Esophagus muscularis mucosa (tissue), 4 donors: Measurements from ENCODE around the gene ABCB1. TPM values are rescaled to one million over a fixed set of nuclear protein-coding genes. Genes with fewer than 3 reads are reported as not detected.
"Not testable (repeated sequence)": the region's sequence is repeated elsewhere in the genome, so short reads cannot be mapped to it uniquely, and the experiment has no call there.

ENCODE experiments used
- DNase-seq: peaks from one replicate; pipeline ENCODE4 v3.0.0-alpha.2; 2017; ENCODE audit errors: extremely low spot score
- H3K27ac ChIP-seq, 4 donors: fragments of 200-600 bp; sonication (generic); replicated peaks in 1 of 4; 1 replicate in 3 of 4; 2 replicates in 1 of 4; pipeline ENCODE4 v1.5.1; 2016 to 2019; ENCODE audit warnings: mild to moderate bottlenecking in 1 of 4
- H3K27me3 ChIP-seq, 4 donors: fragments of 200-600 bp; sonication (generic); one replicate each; pipeline versions ENCODE4 v1.5.1 to v1.6.0; 2016 to 2019
- H3K36me3 ChIP-seq, 4 donors: fragments of 200-600 bp; sonication (generic); one replicate each; pipeline ENCODE4 v1.5.1; 2016 to 2019
- H3K4me1 ChIP-seq, 4 donors: fragments of 200-600 bp; sonication (generic); one replicate each; pipeline ENCODE4 v1.5.1; 2016 to 2019
- H3K4me3 ChIP-seq, 4 donors: fragments of 200-600 bp; sonication (generic); 1 replicate in 2 of 4; 2 replicates in 2 of 4; pipeline ENCODE4 v1.5.1; 2016 to 2019; ENCODE audit warnings: mild to moderate bottlenecking in 4 of 4, moderate library complexity in 1 of 4
- H3K9me3 ChIP-seq, 4 donors: fragments of 200-600 bp; sonication (generic); 1 replicate in 3 of 4; 2 replicates in 1 of 4; pipeline ENCODE4 v1.5.1; 2016 to 2019
- EP300 ChIP-seq: sonication (generic); formaldehyde crosslinking; IDR thresholded peaks from one replicate; pipeline ENCODE4 v1.6.1; 2017; ENCODE audit warnings: antibody characterized with exemption
- POLR2A ChIP-seq: fragments of 450-650 bp; IDR thresholded peaks from one replicate; pipeline ENCODE4 v1.6.1; 2017; ENCODE audit warnings: antibody characterized with exemption, moderate library complexity, mild to moderate bottlenecking, low read depth
- POLR2AphosphoS5 ChIP-seq, 2 donors: sonication (generic); formaldehyde crosslinking; IDR thresholded peaks; one replicate each; pipeline ENCODE4 v1.6.1; 2017; ENCODE audit warnings: antibody characterized with exemption in 2 of 2
- whole genome bisulfite sequencing: methylation state at CpG from one replicate; pipeline ENCODE4 v1.1.5; 2018; 5-methylcytosine and 5-hydroxymethylcytosine counted together
- intact Hi-C: fragments of 100-400 bp; cut with DNase I; formaldehyde crosslinking; loops from one replicate; pipeline ENCODE4 v1.15.1; 2023
- total RNA-seq, 4 donors: library from RNA; depleted of rRNA; stranded (reverse); fragments of >200 nt; gene quantifications; one replicate each; pipeline versions ENCODE4 v1.1.0 to v1.2.1, GENCODE V29; 2016
- TF ChIP-seq, protein P1 (sequence below), 3 experiments: fragments of 200-600 bp in 2 of 3; fragments of 450-650 bp in 1 of 3; sonication (generic) in 2 of 3; IDR thresholded peaks; one replicate each; pipeline ENCODE4 v1.5.1; 2017 to 2019; ENCODE audit warnings: antibody characterized with exemption in 3 of 3, mild to moderate bottlenecking in 2 of 3, moderate library complexity in 1 of 3

The ABCB1 gene
- total RNA-seq, 4 donors from 2014 or later: 4.2 to 11.1 (median 6.0) TPM

DNA sequence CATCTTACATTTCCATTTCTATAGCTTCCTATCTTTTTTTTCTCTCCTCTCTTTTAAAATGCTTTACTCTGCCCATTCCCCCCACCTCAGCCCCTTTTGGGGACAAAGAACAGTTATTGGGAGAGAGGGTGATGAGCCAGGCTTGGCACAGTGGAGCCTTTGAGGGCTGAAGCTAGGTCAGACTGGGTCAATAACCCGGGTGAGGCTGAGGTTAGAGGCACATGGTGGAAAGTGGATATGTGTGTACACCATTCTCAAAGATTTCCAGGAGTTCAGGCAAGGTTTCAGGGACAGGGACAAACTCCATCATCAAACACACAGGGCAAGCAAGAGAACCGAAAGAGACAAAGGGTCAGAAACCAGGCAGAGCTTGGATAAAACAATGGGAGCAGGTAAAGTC lies 136.7 kb downstream of the ABCB1 start:
- Histone ChIP-seq H3K27me3 (peaks cover 0 to 10% (median 0%) of the 10 kb centered on the region in 4 donors), H3K4me3 (no peak overlapping the region), H3K36me3 (no peaks in the 10 kb centered on the region), H3K4me1 (no peaks in the 10 kb centered on the region), H3K27ac (no peak overlapping the region), H3K9me3 (no peaks in the 10 kb centered on the region)
- intact Hi-C loops: no loop called here
- DNase-seq: no peak
- 86% methylated on average over 2 of the region's 2 CpGs for WGBS
- TF ChIP-seq, protein P1, sequence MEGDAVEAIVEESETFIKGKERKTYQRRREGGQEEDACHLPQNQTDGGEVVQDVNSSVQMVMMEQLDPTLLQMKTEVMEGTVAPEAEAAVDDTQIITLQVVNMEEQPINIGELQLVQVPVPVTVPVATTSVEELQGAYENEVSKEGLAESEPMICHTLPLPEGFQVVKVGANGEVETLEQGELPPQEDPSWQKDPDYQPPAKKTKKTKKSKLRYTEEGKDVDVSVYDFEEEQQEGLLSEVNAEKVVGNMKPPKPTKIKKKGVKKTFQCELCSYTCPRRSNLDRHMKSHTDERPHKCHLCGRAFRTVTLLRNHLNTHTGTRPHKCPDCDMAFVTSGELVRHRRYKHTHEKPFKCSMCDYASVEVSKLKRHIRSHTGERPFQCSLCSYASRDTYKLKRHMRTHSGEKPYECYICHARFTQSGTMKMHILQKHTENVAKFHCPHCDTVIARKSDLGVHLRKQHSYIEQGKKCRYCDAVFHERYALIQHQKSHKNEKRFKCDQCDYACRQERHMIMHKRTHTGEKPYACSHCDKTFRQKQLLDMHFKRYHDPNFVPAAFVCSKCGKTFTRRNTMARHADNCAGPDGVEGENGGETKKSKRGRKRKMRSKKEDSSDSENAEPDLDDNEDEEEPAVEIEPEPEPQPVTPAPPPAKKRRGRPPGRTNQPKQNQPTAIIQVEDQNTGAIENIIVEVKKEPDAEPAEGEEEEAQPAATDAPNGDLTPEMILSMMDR (IDR thresholded peaks at IDR 0.05): no peak
- TF ChIP-seq POLR2A (no peak), POLR2AphosphoS5 (IDR thresholded peaks at IDR 0.05) (no peak)

DNA sequence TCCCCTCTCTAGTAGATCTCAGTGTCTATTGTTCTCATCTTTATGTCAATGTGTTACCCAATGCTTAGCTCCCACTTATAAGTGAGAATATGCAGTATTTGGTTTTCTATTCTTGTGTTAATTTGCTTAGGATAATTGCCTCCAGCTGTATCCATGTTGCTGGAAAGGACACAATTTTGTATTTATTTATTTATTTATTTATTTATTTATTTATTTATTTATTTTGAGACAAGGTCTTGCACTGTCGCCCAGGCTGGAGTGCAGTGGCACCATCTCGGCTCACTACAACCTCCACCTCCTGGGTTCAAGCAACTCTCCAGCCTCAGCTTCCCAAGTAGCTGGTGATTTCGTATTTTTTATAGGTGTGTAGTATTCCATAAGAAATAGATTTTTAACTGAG lies 140.2 kb downstream of the ABCB1 start:
- intact Hi-C loops, H3K27me3 ChIP-seq, DNase-seq, H3K9me3 ChIP-seq, H3K27ac ChIP-seq, H3K36me3 ChIP-seq, H3K4me3 ChIP-seq, H3K4me1 ChIP-seq: not testable (repeated sequence)
- 90% methylated on average over 3 of the region's 3 CpGs for WGBS

DNA sequence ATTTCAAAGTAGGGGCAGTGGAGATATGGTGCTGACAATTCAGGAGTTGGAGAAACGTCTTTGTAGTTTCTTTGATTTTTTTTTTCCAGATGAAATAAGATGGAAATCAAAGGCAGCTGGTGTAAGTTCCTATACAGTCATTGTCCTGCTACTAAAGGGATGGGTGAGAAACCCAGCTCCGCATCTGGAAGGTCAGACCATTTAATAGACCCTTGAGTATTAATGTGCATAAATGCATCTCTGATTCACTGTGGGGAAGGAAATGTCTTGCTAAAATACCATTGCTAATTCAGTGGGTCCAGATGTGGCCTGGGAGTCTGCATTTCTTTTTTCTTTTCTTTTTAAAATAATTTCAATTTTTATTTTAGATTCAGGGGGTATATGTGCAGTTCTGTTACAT lies 140.7 kb downstream of the ABCB1 start:
- peaks cover 0 to 4% (median 0%) of the 10 kb centered on the region in 4 donors for H3K27me3 ChIP-seq
- H3K36me3 ChIP-seq: no peaks in the 10 kb centered on the region
- TF ChIP-seq EP300 (no peak), POLR2A (no peak), POLR2AphosphoS5 (IDR thresholded peaks at IDR 0.05) (no peak)
- TF ChIP-seq, protein P1 (IDR thresholded peaks at IDR 0.05): no peak
- no peak for DNase-seq
- no peaks in the 10 kb centered on the region for H3K4me1 ChIP-seq
- H3K9me3 ChIP-seq: no peaks in the 10 kb centered on the region
- no peak overlapping the region for H3K27ac ChIP-seq
- no peak overlapping the region for H3K4me3 ChIP-seq
- intact Hi-C loops: no loop called here
- 95% methylated on average over 2 of the region's 2 CpGs for WGBS

DNA sequence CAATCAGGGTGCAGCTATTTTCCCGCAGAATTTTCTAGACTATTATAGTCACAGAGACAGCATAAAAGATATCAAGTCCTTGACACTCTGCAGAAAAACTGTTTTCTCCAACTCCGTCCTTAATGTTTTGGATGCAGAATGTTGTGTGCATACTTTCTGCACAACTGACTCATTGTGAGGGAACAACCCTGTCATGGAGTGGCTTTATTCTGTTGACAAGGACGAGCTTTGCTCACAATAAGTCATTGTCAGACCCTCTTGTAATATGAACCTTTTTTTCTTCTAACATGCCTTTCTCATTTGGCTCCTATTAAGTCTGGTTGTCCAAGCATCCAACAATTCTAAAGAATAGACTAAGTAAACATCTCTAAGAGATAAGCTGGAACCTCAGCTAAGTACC lies 142.5 kb downstream of the ABCB1 start:
- H3K27me3 ChIP-seq: no peaks in the 10 kb centered on the region
- DNase-seq: no peak
- H3K4me1 ChIP-seq: no peaks in the 10 kb centered on the region
- intact Hi-C loops: no loop called here
- H3K36me3 ChIP-seq: no peaks in the 10 kb centered on the region
- TF ChIP-seq EP300 (no peak), POLR2AphosphoS5 (IDR thresholded peaks at IDR 0.05) (no peak), POLR2A (no peak)
- TF ChIP-seq, protein P1 (IDR thresholded peaks at IDR 0.05): no peak
- no peak overlapping the region for H3K4me3 ChIP-seq
- H3K27ac ChIP-seq: no peak overlapping the region
- 73% methylated on average over 3 of the region's 3 CpGs for WGBS
- H3K9me3 ChIP-seq: no peaks in the 10 kb centered on the region

DNA sequence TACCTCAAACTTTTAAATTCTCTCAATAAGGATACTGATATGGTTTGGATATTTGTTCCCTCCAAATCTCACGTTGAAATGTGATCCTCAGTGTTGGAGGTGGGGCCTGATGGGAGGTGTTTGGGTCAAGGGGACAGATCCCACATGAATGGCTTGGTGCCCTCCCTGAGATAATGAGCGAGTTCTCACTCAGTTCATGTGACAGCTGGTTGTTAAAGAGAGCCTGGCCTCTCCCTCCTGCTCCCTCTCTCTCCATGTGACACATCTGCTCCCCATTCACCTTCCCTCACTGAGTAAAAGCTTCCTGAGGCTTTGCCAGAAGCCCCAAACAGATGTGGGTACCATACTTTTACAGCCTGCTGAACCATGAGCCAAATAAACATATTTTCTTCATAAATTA lies 144.4 kb downstream of the ABCB1 start:
- H3K4me1 ChIP-seq: no peaks in the 10 kb centered on the region
- intact Hi-C loops: no loop called here
- H3K36me3 ChIP-seq: no peaks in the 10 kb centered on the region
- H3K9me3 ChIP-seq: no peaks in the 10 kb centered on the region
- H3K27me3 ChIP-seq: no peaks in the 10 kb centered on the region
- no peak for DNase-seq
- H3K4me3 ChIP-seq: no peak overlapping the region
- TF ChIP-seq POLR2A (no peak), POLR2AphosphoS5 (IDR thresholded peaks at IDR 0.05) (no peak), EP300 (no peak)
- TF ChIP-seq, protein P1 (IDR thresholded peaks at IDR 0.05): no peak
- no peak overlapping the region for H3K27ac ChIP-seq
- 49% methylated on average over 2 of the region's 2 CpGs for WGBS

Other genes with a start within 250 kb of the ABCB1 start
- 1 to 10 TPM in 3 of 4 donors, under 1 TPM in 1; 0.66 to 1.4 (median 1.1) TPM for gene ABCB4, start 125.2 kb downstream of the ABCB1 start, total RNA-seq
- gene RUNDC3B, start 27.5 kb upstream of the ABCB1 start, total RNA-seq: 1 to 10 TPM in 3 of 4 donors, under 1 TPM in 1; 0.83 to 4.5 (median 3.0) TPM